ENCODE data around the gene LDLRAD4.
A peak's percentile ranks its signal among the peaks of the same experiment; 100 is the strongest.

The LDLRAD4 gene

DNA sequence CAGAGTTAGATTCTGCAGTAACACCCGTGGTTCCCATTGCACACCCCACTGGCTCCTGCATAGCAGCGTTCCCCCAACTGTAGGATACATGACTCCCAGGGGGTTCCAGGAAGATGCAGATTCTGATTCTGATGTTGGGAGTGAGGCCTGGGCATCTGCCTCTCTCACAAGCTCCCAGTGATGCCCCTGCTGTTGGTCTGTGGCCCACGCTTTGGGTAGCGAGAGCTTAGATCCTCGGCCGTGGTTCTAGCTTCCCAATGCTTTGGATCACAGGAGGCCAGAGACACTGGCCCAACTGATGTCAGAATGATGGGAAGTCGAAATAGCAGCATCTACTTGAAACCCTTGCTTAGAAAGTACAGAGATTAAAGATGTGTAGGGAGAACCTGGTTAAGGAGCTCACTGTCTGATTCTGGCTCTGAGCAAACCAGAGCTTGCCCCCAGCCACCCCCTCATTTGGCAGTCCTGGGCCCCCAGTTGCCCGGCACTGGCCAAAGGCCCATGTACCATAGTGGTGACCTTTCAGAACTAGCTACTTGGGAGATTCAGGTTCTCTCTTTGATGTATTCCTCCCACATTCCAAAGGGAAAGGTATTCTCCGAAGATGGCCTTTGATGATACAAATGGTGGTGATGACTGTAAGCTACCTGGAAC is 310.3 kb downstream of the LDLRAD4 start:
- DNase-seq, result no peak

DNA sequence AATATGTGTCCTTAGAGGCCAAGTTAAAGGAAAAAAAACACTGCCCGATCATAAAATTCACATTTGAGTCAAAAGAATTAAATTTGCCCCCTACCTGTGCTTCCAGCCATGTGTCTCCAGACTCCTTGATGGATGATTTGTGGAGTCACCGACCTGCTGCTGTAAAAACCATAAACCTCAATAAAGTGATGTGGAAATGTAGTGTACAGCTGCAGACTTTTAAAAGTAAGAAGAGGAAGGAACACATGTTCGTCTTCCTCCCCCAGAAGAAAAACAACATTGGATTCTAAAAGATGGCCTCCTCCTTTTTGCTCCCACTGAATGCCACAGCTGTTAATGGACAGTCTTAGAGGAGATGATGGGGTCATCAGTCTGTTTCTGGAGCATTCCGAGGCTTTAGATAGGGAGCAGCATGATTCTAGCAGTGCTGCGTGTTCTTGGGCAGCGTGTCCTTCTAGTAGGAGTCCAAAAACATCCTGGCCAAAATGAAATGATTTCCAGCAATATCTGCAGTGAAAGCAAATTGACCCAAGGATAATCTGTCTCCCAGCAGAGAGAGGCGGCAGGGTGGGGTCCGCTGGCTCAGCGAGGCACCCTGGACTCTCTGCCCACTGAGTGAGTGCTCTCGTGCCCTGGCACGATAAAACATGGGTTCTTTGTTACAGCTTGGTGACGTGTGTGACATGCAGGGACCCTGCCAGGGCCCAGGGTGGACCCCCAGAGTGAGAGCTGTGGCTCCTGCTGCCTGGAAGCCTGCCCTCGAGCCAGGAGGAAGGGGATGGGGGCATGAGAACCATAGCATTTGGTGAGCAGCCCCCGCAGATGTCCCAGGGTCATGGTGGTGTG is 311.7 kb downstream of the LDLRAD4 start:
- DNase-seq, result no peak

DNA sequence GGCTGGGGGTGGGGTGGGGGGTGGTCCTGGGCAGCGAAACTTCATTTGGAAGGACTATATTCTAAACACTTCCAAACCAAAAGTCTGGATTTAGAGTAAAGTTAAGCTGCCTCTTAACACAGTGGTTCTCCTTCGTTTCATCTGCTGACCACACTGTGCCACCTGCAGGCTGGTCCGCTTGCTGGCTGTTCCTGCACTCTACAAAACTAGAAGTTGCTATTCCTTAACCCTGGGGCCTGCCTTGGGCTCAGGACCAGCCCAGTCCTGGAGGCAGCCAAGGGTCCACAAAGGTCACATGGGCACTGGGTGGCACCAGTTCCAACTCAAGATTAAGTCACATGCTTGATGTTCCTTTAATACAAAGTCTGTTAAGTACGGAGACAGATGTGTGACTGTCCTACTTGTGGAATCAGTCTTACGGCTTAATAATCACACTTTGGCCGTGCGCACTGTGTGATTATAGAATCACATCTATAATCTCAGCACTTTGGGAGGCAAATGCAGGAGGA is 312.4 kb downstream of the LDLRAD4 start:
- peak; percentile 13 for DNase-seq

DNA sequence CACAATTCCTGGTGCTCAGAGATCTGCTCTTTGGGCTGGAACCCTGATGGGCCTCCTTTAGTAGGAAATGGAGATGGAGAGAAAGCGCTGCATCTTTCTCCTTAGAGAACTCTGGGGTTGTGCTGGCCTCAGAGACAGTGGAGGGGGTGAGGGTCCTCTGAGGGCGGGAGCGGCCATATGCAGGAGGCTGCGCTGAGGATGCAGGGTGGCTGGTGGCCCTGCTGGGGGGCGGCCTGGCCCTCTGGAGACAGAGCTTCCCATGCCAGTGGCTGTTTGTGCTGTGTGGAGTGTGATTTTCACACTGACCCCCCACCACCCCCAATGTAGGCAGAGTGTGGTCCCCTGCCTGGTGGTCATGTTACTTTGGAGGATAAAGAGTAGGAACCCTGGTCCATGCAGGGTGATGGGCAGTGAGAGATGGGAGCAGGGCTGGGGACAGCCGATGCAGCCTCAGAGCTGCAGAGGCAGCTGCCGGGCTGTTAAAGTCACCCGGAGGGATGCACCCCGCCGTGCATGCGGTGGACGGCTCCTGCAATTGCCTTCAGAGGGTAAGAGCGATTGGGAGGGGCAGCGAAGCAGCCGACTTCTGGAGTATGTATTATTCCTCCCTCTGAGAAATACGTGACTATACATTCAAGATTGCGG is 313.2 kb downstream of the LDLRAD4 start:
- no peak for DNase-seq

DNA sequence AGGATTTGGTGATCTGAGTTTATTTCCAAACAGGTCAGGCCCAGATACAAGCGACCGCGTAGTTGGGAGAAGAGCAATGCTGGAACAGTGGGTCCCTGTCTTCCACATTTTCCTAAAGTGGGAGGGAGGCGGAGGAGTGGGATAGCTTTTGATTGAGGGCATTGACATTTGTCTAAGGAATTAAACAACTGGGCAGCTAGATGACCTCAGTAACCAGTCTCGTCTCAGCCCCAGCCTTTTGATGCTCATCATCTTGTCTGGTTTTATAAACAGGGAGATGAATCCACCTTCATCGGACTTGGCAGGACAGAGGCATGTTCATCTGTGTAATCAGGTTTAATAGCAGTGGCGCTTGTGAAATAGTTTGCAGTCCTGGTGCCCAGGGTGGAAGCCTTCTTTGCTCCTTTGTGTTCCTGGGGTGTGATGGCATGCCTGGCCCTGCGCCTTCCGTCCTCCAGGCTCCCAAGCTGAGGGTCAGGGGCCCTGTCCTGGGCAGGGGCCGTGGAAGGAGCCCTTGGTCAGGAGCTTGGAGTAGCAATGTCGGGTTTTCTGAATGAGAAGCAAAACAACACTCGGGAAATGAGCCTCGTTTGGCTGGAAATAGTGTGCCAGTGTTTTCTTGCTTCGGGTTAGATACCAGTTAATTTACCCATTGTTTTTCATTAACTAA is 314.0 kb downstream of the LDLRAD4 start:
- no peak for DNase-seq

DNA sequence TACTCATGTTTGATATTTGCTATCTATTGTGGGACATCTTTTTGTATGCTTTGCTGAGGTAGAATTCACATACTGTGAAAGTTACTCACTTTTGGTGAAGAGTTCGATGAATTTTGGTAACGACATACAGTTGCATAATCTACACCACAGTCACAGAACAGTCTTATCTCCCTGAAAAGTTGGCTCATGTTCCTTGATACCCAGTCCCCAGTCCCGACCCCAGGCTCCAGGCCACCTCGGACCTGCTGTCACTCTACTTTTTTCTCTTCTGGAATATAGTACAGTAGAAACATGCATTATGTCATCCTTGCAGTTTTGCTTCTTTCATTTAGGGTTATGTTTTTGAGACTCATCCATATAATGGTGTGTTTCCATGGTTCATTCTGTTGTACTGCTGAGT is 316.1 kb downstream of the LDLRAD4 start:
- DNase-seq, result no peak

DNA sequence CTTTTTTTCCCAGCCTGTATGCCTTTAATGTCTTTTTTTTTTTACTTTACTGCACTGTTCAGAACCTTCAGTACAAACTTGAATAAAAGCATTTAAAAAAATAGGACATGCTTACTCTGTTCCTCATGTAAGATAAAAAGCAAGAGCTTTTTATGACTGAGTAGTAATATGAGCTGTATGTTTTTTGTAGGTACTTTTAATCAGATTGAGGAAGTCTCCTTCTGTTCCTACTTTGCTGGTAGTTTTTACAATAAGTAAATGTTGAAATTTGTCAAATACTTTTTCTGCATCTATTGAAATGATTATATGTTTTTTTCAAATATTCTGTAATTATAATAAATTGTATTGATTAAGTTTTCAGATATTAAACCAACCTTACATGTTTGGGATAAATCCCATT is 318.0 kb downstream of the LDLRAD4 start:
- DNase-seq, result no peak

DNA sequence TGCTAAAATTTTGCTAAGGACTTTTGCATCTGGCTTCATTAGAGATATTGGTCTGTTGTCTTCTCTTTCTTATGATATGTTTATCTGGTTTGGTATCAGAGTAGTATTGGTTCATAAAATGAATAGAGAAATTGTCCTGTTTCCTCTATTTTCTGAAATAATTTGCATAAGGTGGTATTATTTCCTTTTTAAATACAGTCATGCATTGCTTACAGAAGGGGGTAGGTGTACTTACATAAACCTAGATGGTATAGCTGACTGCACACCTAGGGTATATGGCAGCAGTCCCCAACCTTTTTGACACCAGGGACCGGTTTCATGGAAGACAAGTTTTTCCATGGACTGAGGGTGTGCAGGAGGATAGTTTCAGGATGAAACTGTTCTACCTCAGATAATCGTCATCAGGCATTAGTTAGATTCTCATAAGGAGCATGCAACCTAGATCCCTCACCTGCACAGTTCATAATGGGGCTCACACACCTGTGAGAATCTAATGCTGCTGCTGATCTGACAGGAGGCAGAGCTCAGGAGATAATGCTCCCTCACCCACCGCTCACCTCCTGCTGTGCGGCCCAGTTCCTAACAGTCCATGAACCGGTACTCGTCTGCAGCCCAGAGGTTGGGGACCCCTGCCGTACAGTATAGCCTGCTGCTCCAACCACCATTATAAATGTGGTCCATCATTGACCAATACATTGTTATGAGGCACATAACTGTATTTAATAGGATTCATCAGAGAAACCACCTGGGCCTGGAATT is 318.6 kb downstream of the LDLRAD4 start:
- DNase-seq, result no peak

DNA sequence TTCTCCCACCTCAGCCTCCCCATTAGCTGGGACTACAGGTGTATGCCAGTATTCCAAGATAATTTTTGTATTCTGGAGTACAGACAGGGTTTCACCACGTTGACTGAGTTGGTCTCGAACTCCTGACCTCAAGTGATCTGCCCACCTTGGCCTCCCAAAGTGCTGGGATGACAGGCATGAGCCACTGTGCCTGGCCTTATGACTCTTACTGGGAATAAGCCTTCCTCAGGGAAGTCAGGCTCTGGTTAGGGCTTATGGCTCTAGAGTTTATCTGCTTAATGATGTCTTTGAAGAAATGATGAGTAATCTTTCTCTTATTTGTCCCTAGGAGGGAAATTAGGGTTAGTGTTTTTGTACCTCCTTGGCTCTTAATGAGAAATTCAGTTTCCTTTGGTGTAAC is 320.1 kb downstream of the LDLRAD4 start:
- DNase-seq, result no peak

DNA sequence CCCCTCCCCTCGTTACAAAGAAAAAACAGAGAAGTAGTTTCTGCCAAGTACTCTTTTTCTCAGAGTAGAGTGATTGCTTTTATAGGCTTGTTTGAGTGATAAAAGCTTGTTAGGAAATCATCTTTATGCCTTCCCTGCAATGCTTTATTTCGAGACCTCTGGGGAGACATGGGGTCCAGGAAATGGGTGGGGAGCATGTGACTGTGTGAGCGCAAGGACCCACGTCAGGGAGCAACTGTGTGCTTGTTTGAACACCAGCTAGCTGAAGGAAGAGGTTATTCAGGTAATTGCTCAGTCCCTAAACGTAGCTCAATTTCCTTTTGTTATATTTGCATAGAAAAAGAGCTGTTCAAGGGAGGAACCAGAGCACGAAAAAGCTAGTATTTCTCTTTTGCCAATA is 320.5 kb downstream of the LDLRAD4 start:
- DNase-seq, result no peak

DNA sequence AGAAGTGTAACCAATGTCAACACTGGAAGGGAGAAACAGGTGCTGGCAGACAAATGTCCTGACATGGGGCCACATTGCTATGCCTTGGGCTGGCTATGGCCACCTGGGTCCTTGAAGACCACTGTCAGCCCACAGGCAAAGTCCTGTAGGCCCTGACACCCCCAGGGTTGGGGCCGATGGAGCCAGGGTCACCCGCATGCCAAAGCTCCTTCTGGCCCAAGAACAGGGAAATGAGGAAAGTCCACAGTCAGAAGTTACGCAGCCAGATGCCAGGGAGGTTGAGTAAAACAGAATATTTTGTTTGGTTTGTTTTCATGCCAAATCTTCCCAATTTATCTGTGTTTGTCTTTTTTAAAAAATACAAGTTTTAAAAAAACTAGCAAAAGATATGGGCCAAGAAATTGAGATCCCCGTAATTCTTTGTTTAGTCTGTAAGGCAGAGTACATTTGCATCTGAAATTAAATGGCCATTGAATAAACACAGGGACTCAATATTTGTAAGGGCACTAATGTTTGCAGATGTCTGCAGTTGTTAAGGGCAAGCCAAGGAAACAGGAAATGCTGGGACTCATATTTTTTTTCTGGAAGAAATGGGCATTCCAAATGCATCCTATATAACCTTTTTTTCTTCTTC is 321.4 kb downstream of the LDLRAD4 start:
- DNase-seq, result no peak

DNA sequence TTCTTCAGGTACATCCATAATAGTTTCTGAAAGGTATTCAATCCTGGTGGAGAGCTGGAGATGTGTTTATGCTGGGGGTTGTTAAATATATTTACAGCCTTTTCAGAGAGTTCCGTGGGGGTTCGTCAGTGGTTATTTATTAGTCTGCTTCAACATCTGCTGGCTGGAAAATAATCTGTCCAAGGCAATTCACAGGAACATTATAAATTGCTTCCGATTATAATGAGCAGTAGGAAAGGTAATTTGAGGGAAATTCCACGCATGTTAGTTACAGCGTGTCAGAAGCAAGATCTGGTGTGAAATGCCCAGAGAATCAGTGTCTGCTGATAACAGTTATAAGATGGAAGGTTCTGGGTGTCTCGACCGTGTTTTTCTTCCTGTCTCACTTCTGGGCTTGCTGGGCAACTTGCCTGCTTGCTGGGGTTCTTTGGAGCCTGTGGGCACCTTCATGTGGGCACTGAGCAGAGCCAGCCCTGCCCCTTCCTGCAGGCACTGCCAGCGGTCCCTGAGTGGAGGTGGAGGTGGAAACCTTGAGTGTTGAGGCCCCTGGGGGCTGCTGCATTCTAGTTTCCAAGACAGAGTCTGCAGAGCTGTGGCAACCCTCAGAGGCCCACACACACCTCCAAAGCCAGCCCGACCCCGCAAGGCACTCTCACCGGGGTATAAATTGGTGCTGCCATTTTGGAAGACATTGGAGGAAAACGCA is 322.1 kb downstream of the LDLRAD4 start:
- DNase-seq, result no peak

DNA sequence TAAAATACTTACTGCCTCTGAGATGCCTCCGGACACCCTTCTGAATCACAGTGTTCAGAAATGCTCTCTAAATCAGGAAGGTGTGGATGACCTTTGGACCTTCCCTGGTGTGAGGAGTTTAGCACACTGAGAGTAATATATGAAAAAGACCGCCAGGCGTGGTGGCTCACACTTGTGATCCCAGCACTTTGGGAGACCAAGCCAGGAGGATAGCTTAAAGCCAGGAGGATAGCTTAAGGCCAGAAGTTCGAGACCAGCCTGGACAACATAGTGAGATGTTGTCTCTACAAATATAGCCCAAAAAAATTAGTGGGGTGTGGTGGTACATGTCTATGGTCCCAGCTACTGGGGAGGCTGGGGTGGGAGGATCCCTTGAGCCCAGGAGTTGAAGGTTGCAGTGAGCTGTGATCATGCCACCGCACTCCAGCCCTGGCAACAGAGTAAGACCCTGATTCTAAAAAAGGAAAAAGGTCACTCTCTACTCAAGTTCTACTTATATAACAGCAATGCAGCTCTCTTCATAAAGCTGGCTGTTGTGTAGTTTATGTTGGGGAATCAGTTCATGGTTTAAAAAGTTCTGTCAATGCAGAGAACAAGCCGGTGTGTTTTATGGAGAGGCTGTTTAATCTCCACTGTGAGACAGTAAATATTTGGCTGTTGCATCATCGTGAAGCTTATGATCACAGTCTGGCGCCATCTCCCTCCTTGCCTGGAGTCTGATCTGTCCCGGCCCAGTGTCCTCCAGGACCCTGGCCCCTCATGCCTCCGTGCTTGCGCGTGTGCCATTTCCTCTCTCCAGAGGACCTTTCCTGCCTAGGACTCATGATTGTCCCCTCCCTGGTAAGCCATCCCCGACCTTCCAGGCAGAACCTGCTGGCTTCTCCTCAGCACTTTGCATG is 323.3 kb downstream of the LDLRAD4 start:
- DNase-seq, result no peak

DNA sequence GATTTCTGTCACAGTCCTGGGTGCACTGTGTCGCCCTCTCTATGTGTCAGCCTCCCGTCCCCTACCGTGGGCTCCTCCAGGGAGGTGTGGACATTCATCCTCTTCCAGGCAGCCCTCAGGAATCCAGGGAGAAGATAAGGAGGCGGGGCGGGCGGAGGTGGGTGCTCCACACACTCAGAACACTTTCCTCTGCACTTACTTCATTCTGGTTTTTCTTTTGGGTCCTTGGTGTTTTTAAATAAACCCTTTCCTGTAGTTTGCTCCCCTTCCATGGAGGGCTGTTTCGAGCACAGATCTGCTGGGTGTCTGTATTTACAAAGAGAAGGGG is 323.9 kb downstream of the LDLRAD4 start:
- no peak for DNase-seq

DNA sequence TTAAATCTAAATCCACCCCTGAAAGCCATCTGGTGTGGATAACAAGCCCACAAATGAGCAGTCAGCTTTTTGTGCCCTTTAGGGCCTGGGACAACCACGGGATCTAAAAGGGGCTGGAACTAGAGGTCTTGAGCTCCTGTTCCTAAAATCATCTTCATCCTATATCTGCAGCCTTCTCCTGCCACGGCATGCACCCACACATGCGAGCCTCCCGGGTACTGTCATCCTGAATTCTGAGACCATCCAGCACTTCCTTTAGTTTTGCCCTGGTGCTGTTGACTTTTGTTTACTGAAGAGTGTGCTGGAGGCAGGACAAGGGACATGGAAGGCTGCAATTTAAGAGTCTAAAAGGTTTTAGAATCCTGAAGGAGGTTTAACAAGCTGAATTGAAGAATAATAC is 324.6 kb downstream of the LDLRAD4 start:
- DNase-seq, result no peak

DNA sequence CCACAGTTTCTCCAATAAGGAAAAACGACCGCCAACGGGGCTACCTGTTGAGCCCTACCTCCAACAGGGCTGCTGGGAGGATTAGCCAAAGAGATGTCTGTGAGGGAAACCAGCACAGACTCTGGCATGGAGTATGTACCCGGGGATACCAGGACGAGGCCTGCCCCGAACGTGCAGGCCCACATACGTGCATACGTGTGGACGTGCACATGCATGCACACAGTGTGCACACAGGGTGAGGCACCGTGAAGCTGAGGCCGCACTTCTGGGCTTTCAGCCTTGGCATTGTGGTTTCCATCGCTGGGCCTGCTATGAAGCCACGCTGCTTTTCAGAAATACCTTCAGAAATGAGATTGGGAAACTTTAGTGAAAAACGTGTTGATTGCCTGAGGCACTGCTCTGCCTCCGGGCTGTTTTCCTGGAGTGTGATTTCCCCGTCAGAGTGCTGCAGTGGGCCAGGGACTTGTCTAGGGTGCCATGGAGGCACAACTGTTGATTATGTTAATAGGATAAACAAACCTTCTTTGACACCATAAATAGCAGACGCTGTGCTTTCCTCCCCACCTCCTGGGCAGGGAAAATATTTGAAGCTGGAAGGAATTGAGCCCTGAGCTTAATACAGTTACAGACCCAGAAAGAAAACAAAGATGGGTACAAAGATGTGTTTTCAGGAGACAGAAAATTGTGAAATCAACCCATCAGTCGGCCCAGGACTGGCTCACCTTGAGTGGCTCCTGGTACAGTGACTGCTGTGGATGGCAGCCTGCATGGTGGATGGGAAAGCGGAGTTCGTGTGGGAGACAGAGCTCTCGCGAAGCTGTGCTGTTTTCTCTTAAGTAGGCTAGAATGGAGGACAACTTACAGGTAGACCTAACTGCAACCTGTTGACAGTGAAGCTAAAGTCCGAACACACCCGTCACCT is 325.5 kb downstream of the LDLRAD4 start:
- no peak for DNase-seq

DNA sequence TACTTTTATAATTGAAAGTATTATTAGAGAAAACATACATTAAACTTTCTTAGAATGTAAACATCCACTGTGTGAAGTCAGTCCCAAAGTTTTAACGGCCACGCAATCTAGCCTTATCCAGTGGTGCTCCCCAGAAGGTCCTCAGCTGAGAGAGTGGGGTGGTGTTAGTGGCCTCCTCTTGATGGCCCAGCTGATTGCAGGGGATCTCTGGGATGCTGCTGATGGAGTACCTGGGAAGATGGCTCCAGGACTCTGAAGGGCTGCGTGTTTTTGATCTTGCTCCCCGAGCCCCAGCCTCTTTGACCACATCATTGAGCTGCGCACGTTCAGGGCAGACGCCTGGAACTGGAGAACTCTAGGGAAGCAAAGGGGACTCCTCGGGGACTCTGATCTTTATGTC is 326.4 kb downstream of the LDLRAD4 start:
- no peak for DNase-seq

DNA sequence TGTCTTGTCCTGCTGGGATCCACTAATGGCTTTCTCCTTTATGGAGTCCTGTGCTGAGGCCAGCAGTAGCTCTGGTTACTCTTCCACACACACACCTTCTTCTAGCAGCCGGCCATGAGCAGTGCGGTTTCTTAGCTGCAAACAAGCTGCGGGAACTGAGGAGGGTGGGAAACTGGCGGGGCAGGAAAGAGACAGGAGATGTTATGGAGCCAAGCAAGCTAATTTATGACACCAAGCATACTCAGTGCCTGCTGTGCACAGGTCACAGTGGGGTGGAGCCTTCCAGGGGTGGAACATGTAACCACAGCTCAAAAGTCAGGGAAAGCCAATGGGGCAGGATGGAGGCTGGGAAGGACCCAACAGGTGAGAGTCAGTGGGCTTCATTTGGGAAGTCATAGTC is 327.0 kb downstream of the LDLRAD4 start:
- no peak for DNase-seq

DNA sequence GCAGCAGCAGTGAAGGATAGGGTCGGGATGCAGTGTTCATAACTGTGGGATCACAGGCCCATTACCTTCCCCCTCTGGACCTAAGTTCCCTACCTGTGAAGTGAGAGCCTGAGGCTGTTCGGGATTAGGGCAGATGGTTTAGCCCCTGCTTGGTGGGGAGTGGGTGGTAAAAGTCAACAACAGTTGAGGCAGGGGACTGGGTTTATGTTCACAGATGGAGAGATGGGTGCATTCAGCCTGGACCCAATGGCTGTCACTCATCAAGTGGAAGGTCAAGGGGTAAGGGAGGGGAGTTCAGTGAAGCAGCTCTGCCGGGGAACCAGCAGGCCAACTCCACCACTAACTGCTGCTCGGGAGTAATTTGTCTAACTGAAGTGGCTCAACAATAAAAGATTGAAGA is 327.4 kb downstream of the LDLRAD4 start:
- no peak for DNase-seq

Data from NCI-H1105 (cell line).